IMR-90 (cell line): ENCODE measurements around the gene MRPS7. TPM values are rescaled to one million over a fixed set of nuclear protein-coding genes. Genes with fewer than 3 reads are reported as not detected.

Source experiments
- ATAC-seq: fragments of 200-7000 bp; cut with Tn5 transposase; 2 replicates; pipeline ENCODE4 v1.9.1; 2020; ENCODE audit warnings: low read depth, mild to moderate bottlenecking, moderate library complexity
- BruUV-seq: library from RNA; stranded (reverse); fragments of 400-500 nt; replicated peaks from 2 replicates; lab custom pipeline; 2021; lab: Mats Ljungman, UMichigan
- CTCF ChIA-PET: fragments of 300-600 bp; formaldehyde crosslinking; extraction: SDS; loops from one replicate; lab custom pipeline; 2021; ENCODE audit warnings: antibody characterized with exemption; lab: Yijun Ruan, JAX
- POLR2A ChIA-PET: fragments of 300-600 bp; sonication (Branson Sonifier 250); formaldehyde crosslinking; loops from one replicate; lab custom pipeline; 2022; ENCODE audit warnings: antibody characterized with exemption; ENCODE audit not compliant: unreplicated experiment; lab: Charles Lee
- DNase-seq: peaks from one replicate; pipeline ENCODE4 v3.0.0; 2013
- H2AFZ ChIP-seq: replicated peaks from 2 replicates; pipeline ENCODE3; 2013; ENCODE audit warnings: low read length, mild to moderate bottlenecking; ENCODE audit not compliant: poor library complexity
- H2AK5ac ChIP-seq: 2 replicates; pipeline ENCODE4 v1.6.1; 2013; ENCODE audit warnings: low read depth, low read length, inconsistent platforms
- H2AK9ac ChIP-seq: replicated peaks from 2 replicates; pipeline ENCODE3; 2013; ENCODE audit warnings: mild to moderate bottlenecking, low read depth, low read length, moderate library complexity; ENCODE audit not compliant: poor library complexity
- H2BK120ac ChIP-seq: 2 replicates; pipeline ENCODE4 v1.6.1; 2013; ENCODE audit warnings: low read depth, low read length, inconsistent platforms
- H2BK15ac ChIP-seq: 3 replicates; pipeline ENCODE4 v1.6.1; 2013; ENCODE audit warnings: low read depth, low read length, inconsistent platforms
- H2BK20ac ChIP-seq: 2 replicates; pipeline ENCODE4 v1.6.1; 2013; ENCODE audit warnings: low read depth, mild to moderate bottlenecking, inconsistent platforms, low read length, moderate library complexity
- H2BK5ac ChIP-seq: 2 replicates; pipeline ENCODE4 v1.6.1; 2013; ENCODE audit warnings: mild to moderate bottlenecking, low read depth, low read length, inconsistent platforms; ENCODE audit not compliant: poor library complexity, severe bottlenecking
- H3K14ac ChIP-seq: replicated peaks from 2 replicates; pipeline ENCODE4 v1.6.1; 2013; ENCODE audit warnings: low read depth, low read length, inconsistent platforms
- H3K18ac ChIP-seq: 2 replicates; pipeline ENCODE4 v1.6.1; 2013; ENCODE audit warnings: low read depth, low read length, control low read depth
- H3K23ac ChIP-seq: 2 replicates; pipeline ENCODE4 v1.6.1; 2013; ENCODE audit warnings: low read depth, low read length, inconsistent platforms
- H3K27ac ChIP-seq: 2 replicates; pipeline ENCODE4 v1.5.1; 2013; ENCODE audit warnings: mild to moderate bottlenecking, control low read depth, low read length; ENCODE audit not compliant: insufficient read depth
- H3K27me3 ChIP-seq: 2 replicates; pipeline ENCODE4 v1.6.1; 2013; ENCODE audit warnings: low read length; ENCODE audit not compliant: control insufficient read depth, insufficient read depth
- H3K36me3 ChIP-seq: 2 replicates; pipeline ENCODE4 v1.6.1; 2013; ENCODE audit warnings: low read length, mixed read lengths; ENCODE audit not compliant: control insufficient read depth, insufficient read depth
- H3K4ac ChIP-seq: 2 replicates; pipeline ENCODE4 v1.6.1; 2013; ENCODE audit warnings: low read depth, low read length, inconsistent platforms
- H3K4me1 ChIP-seq: 2 replicates; pipeline ENCODE4 v1.6.1; 2013; ENCODE audit warnings: low read length, mixed read lengths; ENCODE audit not compliant: control insufficient read depth, insufficient read depth
- H3K4me2 ChIP-seq: 2 replicates; pipeline ENCODE4 v1.6.1; 2013; ENCODE audit warnings: low read depth, mild to moderate bottlenecking, control low read depth, low read length, moderate library complexity
- H3K4me3 ChIP-seq: 2 replicates; pipeline ENCODE4 v1.5.1; 2013; ENCODE audit warnings: low read depth, mild to moderate bottlenecking, control low read depth, low read length, moderate library complexity; ENCODE audit not compliant: insufficient read depth
- H3K56ac ChIP-seq: 2 replicates; pipeline ENCODE4 v1.6.1; 2013; ENCODE audit warnings: low read length, inconsistent platforms; ENCODE audit not compliant: insufficient read depth; ENCODE audit errors: extremely low read depth
- H3K79me1 ChIP-seq, 2 experiments: 2 replicates each; pipeline ENCODE4 v1.6.1; 2013; ENCODE audit warnings: low read length in 2 of 2, inconsistent platforms in 1 of 2, low read depth in 1 of 2
- H3K9ac ChIP-seq: 2 replicates; pipeline ENCODE4 v1.6.1; 2013; ENCODE audit warnings: low read depth, low read length, control low read depth
- H3K9me1 ChIP-seq: 2 replicates; pipeline ENCODE4 v1.6.1; 2013; ENCODE audit warnings: low read length, inconsistent platforms; ENCODE audit not compliant: insufficient read depth
- H3K9me3 ChIP-seq: 2 replicates; pipeline ENCODE4 v1.6.1; 2013; ENCODE audit warnings: low read length; ENCODE audit not compliant: control insufficient read depth, insufficient read depth
- H4K20me1 ChIP-seq: 2 replicates; pipeline ENCODE4 v1.6.1; 2013; ENCODE audit warnings: low read length, inconsistent platforms; ENCODE audit not compliant: insufficient read depth
- H4K5ac ChIP-seq: 2 replicates; pipeline ENCODE4 v1.6.1; 2013; ENCODE audit warnings: mild to moderate bottlenecking, low read depth, low read length, control low read depth
- H4K8ac ChIP-seq, 2 experiments: 2 replicates each; pipeline ENCODE4 v1.6.1; 2013; ENCODE audit warnings: low read depth in 2 of 2, low read length in 2 of 2, control low read depth in 1 of 2, inconsistent platforms in 1 of 2
- H4K91ac ChIP-seq: 2 replicates; pipeline ENCODE4 v1.6.1; 2013; ENCODE audit warnings: low read depth, low read length, inconsistent platforms; ENCODE audit not compliant: insufficient read depth
- BHLHE40 ChIP-seq: fragments of 150-350 bp; IDR thresholded peaks from 2 replicates; pipeline ENCODE4 v1.6.1; 2016; ENCODE audit warnings: mild to moderate bottlenecking, low read depth, low read length
- CTCF ChIP-seq: conservative IDR thresholded peaks from 2 replicates; pipeline ENCODE4 v1.5.1; 2012; ENCODE audit warnings: mild to moderate bottlenecking, low read depth, low read length, improper control_type of control experiment
- NFE2L2 ChIP-seq: fragments of 150-350 bp; IDR thresholded peaks from 2 replicates; pipeline ENCODE4 v1.6.1; 2016; ENCODE audit warnings: low read depth, mild to moderate bottlenecking, low read length
- SMC3 ChIP-seq: fragments of 150-350 bp; IDR thresholded peaks from 2 replicates; pipeline ENCODE4 v1.6.1; 2016; ENCODE audit warnings: low read depth, mild to moderate bottlenecking, antibody characterized with exemption, low read length, moderate library complexity
- WGBS, 2 experiments: methylation state at CpG; one replicate each; pipeline versions ENCODE4 v1.1.5 to v1.1.7; 2013; ENCODE audit warnings: missing lambda C conversion rate in 2 of 2; ENCODE audit not compliant: insufficient read length in 1 of 2; ENCODE audit errors: extremely low coverage in 2 of 2; 5-methylcytosine and 5-hydroxymethylcytosine counted together
- dilution Hi-C: fragments of 300-500 bp; cut with HindIII; formaldehyde crosslinking; loops from one replicate; pipeline ENCODE4 v1.14.3; 2018; ENCODE audit warnings: low sequenced_read_pairs; ENCODE audit not compliant: unreplicated experiment
- in situ Hi-C: fragments of 300-500 bp; cut with MboI; formaldehyde crosslinking; loops from 3 replicates; pipeline ENCODE4 v1.14.3; 2019; ENCODE audit warnings: low sequenced_read_pairs, inconsistent platforms, mixed read lengths
- intact Hi-C: fragments of 100-400 bp; cut with micrococcal nuclease; formaldehyde crosslinking; loops from 2 replicates; pipeline ENCODE4 v1.10.0; 2022
- polyA plus RNA-seq, 3 experiments: library from polyadenylated mRNA; depleted of rRNA; stranded (reverse); fragments of >200 nt; gene quantifications; 2 replicates each; pipeline ENCODE4 v1.2.3, GENCODE V29; 2012; ENCODE audit warnings: low replicate concordance in 1 of 3
- total RNA-seq: library from RNA; depleted of rRNA; stranded (reverse); fragments of >200 nt; gene quantifications from 2 replicates; pipeline ENCODE4 v1.2.3, GENCODE V29; 2012; rRNA removed

MRPS7 gene
- total and polyA plus RNA-seq, 2 of the 4 experiments (the other 2 are of a cell fraction), result 55.9 to 60.5 TPM

GRCh38 chr17:75315541-75316243, 54.0 kb downstream of the MRPS7 start:
- peaks cover 6% of the 10 kb centered on the region; the same call in 1 of the 2 replicates for H4K20me1 ChIP-seq
- H3K9me1 ChIP-seq, result peaks cover 12% of the 10 kb centered on the region
- H2BK5ac ChIP-seq, result no peak overlapping the region
- peak; percentile 62 for ATAC-seq
- H2BK120ac ChIP-seq, result no peak overlapping the region
- H2AFZ ChIP-seq, result no peak overlapping the region
- H4K8ac ChIP-seq, result no peak overlapping the region
- H3K9ac ChIP-seq, result no peak overlapping the region
- H3K79me1 ChIP-seq, result peaks cover 0 to 20% of the 10 kb centered on the region in 2 experiments; a peak in 3 of 4 replicates
- TF ChIP-seq CTCF (no peak), NFE2L2 (no peak), BHLHE40 (no peak), SMC3 (no peak)
- H2BK20ac ChIP-seq, result no peak overlapping the region
- WGBS, 2 experiments, result 83% methylated on average over 2 of the region's 19 CpGs; no CpG with 5 or more reads in 1 of the 2 experiments
- in situ Hi-C loops, result no loop called here
- no peak overlapping the region for H3K23ac ChIP-seq
- peak overlapping the region; percentile 23; the same call in 1 of the 2 replicates for H2AK5ac ChIP-seq
- no TSS peak for BruUV-seq
- ChIA-PET CTCF (interaction anchor here (0.7 kb wide), 1 partner anchor 45 kb away, joined by 3 read pairs; the partner anchor contains the start of gene MIF4GD), POLR2A (no interaction called here)
- H3K18ac ChIP-seq, result no peak overlapping the region
- peaks cover 9% of the 10 kb centered on the region; the same call in 1 of the 2 replicates for H3K4me1 ChIP-seq
- H3K56ac ChIP-seq, result no peak overlapping the region
- no peak overlapping the region for H3K4ac ChIP-seq
- H3K14ac ChIP-seq, result no peak overlapping the region
- intact Hi-C loops, result no loop called here
- H2AK9ac ChIP-seq, result no peak overlapping the region
- H2BK15ac ChIP-seq, result no peak overlapping the region
- peaks cover 20% of the 10 kb centered on the region; the same call in 1 of the 2 replicates for H3K36me3 ChIP-seq
- no peaks in the 10 kb centered on the region for H3K9me3 ChIP-seq
- no peak overlapping the region for H3K27ac ChIP-seq
- no peak overlapping the region for H4K5ac ChIP-seq
- H4K91ac ChIP-seq, result no peak overlapping the region
- peak; percentile 47 for DNase-seq
- no peaks in the 10 kb centered on the region for H3K27me3 ChIP-seq
- no peak overlapping the region for H3K4me2 ChIP-seq
- no peak overlapping the region for H3K4me3 ChIP-seq
- dilution Hi-C loops, result no loop called here

Other genes starting within 250 kb of the MRPS7 start
- 42.5 and 53.9 TPM in 2 replicates for gene MRPL58, start 249.2 kb upstream of the MRPS7 start, total RNA-seq
- 49.0 and 53.0 TPM in 2 replicates for gene MRPL58, start 249.2 kb upstream of the MRPS7 start, polyA plus RNA-seq (2012; rRNA removed)
- gene ATP5PD, start 214.9 kb upstream of the MRPS7 start, total RNA-seq, result 365 and 373 TPM in 2 replicates
- 331 and 425 TPM in 2 replicates for gene ATP5PD, start 214.9 kb upstream of the MRPS7 start, polyA plus RNA-seq (2012; rRNA removed)
- gene KCTD2, start 214.7 kb upstream of the MRPS7 start, total RNA-seq, result 9.1 and 9.4 TPM in 2 replicates
- 18.3 and 18.4 TPM in 2 replicates for gene KCTD2, start 214.7 kb upstream of the MRPS7 start, polyA plus RNA-seq (2012; rRNA removed)
- 1.1 and 1.8 TPM in 2 replicates for gene SLC16A5, start 173.9 kb upstream of the MRPS7 start, total RNA-seq
- gene SLC16A5, start 173.9 kb upstream of the MRPS7 start, polyA plus RNA-seq (2012; rRNA removed), result 5.9 and 7.1 TPM in 2 replicates
- gene ARMC7, start 151.9 kb upstream of the MRPS7 start, total RNA-seq, result 1.7 and 1.8 TPM in 2 replicates
- gene ARMC7, start 151.9 kb upstream of the MRPS7 start, polyA plus RNA-seq (2012; rRNA removed), result 6.9 and 7.3 TPM in 2 replicates
- gene NT5C, start 130.1 kb upstream of the MRPS7 start, total RNA-seq, result 23.1 and 24.0 TPM in 2 replicates
- gene NT5C, start 130.1 kb upstream of the MRPS7 start, polyA plus RNA-seq (2012; rRNA removed), result 44.6 and 62.1 TPM in 2 replicates
- gene JPT1, start 107.4 kb upstream of the MRPS7 start, total RNA-seq, result 118 and 127 TPM in 2 replicates
- gene JPT1, start 107.4 kb upstream of the MRPS7 start, polyA plus RNA-seq (2012; rRNA removed), result 236 and 272 TPM in 2 replicates
- gene SUMO2, start 78.9 kb upstream of the MRPS7 start, total RNA-seq, result 71.3 and 133 TPM in 2 replicates
- 75.5 and 83.7 TPM in 2 replicates for gene SUMO2, start 78.9 kb upstream of the MRPS7 start, polyA plus RNA-seq (2012; rRNA removed)
- 26.7 and 29.4 TPM in 2 replicates for gene NUP85, start 56.2 kb upstream of the MRPS7 start, total RNA-seq
- 54.4 and 59.3 TPM in 2 replicates for gene NUP85, start 56.2 kb upstream of the MRPS7 start, polyA plus RNA-seq (2012; rRNA removed)
- 12.8 and 15.1 TPM in 2 replicates for gene GGA3, start 273 bp upstream of the MRPS7 start, total RNA-seq
- 35.2 and 37.7 TPM in 2 replicates for gene GGA3, start 273 bp upstream of the MRPS7 start, polyA plus RNA-seq (2012; rRNA removed)
- 3.3 and 4.1 TPM in 2 replicates for gene MIF4GD, start 9.4 kb downstream of the MRPS7 start, total RNA-seq
- gene MIF4GD, start 9.4 kb downstream of the MRPS7 start, polyA plus RNA-seq (2012; rRNA removed), result 6.9 and 7.7 TPM in 2 replicates
- 8.3 and 9.1 TPM in 2 replicates for gene SLC25A19, start 27.6 kb downstream of the MRPS7 start, total RNA-seq
- gene SLC25A19, start 27.6 kb downstream of the MRPS7 start, polyA plus RNA-seq (2012; rRNA removed), result 9.2 and 10.1 TPM in 2 replicates
- 45.0 and 49.3 TPM in 2 replicates for gene GRB2, start 143.8 kb downstream of the MRPS7 start, total RNA-seq
- gene GRB2, start 143.8 kb downstream of the MRPS7 start, polyA plus RNA-seq (2012; rRNA removed), result 56.9 and 62.1 TPM in 2 replicates
- 8.4 and 11.4 TPM in 2 replicates for gene TMEM94, start 194.8 kb downstream of the MRPS7 start, total RNA-seq
- gene TMEM94, start 194.8 kb downstream of the MRPS7 start, polyA plus RNA-seq (2012; rRNA removed), result 59.2 and 64.7 TPM in 2 replicates